HG02981 (cell line): Measurements from ENCODE around the gene HCFC1R1.
"Not testable (repeated sequence)": the region's sequence is repeated elsewhere in the genome, so short reads cannot be mapped to it uniquely, and the experiment has no call there.

Experiments
- ATAC-seq: cut with Tn5 transposase; IDR thresholded peaks from one replicate; pipeline ENCODE4 v1.9.1; 2021; ENCODE audit warnings: mild to moderate bottlenecking, moderate library complexity; ENCODE audit not compliant: unreplicated experiment

Gene HCFC1R1

DNA sequence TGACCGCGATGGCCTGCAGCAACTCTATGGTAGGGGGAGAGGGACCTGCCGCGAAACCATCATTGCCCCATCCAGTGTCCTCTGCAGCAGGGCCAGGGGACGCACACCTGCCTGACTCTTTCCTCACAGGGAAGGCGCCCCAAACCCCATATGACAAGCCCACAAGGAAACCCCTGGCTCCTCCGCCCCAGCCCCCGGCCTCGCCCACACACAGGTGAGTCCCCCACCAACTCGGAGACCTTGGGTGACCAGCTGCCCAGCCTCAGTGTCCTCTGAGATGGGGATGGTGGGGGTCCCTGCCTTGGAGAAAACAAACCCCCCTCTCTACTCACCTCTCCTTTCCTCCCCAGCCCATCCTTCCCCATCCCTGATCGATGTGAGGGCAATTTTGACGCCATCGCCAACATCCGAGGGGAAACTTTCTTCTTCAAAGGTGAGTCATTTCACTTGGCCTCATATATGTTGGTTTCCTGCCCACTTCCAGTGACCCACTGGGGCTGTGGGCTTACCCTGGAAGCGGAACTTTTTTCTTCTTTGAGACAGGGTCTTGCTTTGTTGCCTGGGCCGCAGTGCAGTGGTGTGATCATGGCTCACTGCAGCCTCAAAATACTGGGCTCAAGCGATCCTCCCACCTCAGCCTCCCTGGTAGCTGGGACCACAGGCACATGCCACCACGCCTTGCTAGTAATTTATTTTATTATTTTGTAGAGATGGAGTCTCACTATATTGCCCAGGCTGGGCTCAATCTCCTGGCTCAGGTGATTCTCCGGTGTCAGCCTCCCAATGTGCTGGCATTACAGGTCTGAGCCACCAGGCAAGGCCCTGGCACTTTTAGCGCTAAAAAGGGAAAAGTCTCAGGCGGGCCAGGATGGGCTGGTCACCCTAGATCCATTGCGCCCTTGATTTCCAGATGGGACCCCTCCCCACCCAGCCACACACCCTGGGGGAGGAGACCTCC lies 33.7 kb upstream of the HCFC1R1 start:
- no peak for ATAC-seq

GRCh38 chr16:3056336-3057180 lies 32.8 kb upstream of the HCFC1R1 start:
- ATAC-seq = no peak

DNA sequence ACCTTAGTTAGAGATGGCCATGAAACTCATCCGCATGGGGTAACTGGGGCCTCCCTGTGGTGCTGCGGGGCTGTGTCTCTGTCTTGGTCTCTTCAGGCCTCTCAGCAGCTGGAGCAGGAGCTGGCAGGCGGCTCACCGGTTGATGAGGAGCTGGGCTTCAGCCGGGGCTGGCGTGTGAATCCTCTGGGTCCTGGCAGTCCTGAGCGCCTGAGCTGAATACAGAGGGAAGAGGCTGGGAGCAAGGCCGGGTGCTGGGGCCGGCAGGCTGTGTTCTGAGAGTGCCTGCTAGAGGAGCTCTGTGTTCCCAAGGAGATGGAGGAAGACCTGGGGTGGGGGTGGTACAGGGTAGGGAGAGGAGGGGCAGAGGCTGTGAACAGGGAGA lies 32.0 kb upstream of the HCFC1R1 start:
- not testable (repeated sequence) for ATAC-seq

GRCh38 chr16:3054965-3055733 lies 31.4 kb upstream of the HCFC1R1 start:
- ATAC-seq = no peak

DNA sequence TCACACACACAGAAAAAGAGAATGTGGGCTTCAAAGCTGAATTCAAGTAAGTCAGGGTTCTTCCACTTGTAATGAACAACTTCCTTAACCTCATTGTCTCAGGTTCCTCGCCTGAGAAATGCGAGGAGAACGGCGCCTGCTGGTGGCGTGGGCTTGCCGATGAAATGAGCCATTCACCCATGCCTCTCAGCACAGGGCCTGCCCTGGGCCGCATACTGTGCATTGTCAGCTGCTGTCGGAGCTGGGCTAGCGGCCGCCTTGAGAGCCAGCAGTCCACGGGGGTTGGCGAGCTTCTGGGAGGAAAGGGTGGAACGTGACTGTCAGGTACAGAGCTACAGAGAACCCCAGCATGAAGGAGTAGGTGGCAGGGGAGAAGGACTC lies 29.6 kb upstream of the HCFC1R1 start:
- not testable (repeated sequence) for ATAC-seq

- not testable (repeated sequence) for ATAC-seq
Observed at GRCh38 chr16:3052571-3053329, 29.0 kb upstream of the HCFC1R1 start.

DNA sequence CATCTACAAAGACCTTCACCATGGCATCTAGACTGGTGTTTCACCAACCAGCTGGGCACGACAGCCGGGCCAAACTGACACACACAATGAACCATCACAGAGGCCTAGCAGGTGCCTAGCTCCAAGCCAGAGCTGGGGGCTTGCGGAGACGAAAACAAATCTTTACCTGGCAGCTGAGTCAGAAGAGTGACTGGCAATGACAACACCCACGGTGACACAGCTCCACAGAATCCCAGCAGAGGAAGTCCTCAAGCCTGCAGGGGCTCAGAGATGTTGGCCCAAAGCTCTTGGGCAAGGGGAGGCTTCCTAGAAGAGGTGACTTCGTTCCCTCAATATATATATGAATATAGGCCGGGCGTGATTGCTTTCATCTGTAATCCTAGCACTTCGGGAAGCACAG lies 27.8 kb upstream of the HCFC1R1 start:
- ATAC-seq = no peak

DNA sequence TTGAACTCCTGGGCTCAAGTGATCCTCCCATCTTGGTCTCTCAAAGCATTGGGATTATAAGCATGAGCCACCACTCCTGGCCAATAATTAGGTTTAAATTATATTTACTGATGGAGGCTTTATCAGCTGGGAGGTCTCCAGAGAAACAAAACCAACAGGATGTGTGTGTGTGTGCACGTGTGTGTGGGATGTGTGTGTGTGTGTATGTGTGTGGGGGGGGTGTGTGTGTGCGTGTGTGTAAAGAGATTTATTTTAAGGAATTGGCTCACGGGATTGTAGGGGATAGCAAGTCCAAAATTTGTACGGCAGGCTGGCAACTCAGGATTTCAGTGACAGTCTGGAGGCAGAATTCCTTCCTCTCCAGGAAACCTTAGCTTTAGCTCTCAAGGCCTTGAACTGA lies 27.3 kb upstream of the HCFC1R1 start:
- no peak for ATAC-seq

DNA sequence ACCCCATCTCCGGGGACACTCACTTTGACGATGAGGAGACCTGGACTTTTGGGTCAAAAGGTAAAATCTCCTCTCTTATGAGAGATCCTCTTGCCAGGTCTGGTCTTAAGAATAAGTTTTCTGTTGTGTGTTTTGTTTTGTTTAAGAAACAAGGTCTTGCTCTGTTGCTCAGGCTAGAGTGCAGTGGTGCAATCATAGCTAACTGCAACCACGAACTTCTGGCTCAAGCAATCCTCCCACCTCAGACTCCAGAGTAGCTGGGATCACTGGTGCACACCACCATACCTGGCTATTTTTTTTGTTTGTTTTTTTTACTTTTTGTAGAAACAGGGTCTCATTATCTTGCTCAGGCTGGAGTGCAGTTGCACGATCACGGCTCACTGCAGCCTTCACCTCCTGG lies 26.7 kb upstream of the HCFC1R1 start:
- ATAC-seq = no peak

DNA sequence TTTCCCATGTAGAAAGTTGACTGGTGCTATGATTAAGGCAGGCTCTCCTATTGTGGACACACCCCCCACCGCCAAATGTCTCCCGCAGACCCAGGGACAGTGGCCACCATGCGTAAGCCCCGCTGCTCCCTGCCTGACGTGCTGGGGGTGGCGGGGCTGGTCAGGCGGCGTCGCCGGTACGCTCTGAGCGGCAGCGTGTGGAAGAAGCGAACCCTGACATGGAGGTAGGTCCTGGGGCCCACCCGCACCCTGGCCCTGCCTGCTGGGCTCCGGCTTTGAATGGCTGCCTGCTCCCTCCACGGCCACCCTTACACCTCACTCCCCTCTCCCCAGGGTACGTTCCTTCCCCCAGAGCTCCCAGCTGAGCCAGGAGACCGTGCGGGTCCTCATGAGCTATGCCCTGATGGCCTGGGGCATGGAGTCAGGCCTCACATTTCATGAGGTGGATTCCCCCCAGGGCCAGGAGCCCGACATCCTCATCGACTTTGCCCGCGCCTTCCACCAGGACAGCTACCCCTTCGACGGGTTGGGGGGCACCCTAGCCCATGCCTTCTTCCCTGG lies 26.3 kb upstream of the HCFC1R1 start:
- no peak for ATAC-seq

DNA sequence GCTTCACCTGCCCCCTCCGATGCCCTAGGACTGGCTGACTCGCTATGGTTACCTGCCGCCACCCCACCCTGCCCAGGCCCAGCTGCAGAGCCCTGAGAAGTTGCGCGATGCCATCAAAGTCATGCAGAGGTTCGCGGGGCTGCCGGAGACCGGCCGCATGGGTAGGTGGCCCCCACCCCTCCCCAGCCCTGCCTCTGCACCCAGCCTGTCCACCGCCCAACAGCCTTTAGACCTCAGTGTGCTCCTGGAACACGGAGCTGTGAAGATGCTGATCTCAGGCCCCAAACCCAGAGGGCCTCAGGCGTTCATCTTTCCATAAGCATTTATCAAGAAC lies 23.6 kb upstream of the HCFC1R1 start:
- ATAC-seq = no peak

- ATAC-seq = no peak
Observed at GRCh38 chr16:3046641-3047386, 23.1 kb upstream of the HCFC1R1 start.

DNA sequence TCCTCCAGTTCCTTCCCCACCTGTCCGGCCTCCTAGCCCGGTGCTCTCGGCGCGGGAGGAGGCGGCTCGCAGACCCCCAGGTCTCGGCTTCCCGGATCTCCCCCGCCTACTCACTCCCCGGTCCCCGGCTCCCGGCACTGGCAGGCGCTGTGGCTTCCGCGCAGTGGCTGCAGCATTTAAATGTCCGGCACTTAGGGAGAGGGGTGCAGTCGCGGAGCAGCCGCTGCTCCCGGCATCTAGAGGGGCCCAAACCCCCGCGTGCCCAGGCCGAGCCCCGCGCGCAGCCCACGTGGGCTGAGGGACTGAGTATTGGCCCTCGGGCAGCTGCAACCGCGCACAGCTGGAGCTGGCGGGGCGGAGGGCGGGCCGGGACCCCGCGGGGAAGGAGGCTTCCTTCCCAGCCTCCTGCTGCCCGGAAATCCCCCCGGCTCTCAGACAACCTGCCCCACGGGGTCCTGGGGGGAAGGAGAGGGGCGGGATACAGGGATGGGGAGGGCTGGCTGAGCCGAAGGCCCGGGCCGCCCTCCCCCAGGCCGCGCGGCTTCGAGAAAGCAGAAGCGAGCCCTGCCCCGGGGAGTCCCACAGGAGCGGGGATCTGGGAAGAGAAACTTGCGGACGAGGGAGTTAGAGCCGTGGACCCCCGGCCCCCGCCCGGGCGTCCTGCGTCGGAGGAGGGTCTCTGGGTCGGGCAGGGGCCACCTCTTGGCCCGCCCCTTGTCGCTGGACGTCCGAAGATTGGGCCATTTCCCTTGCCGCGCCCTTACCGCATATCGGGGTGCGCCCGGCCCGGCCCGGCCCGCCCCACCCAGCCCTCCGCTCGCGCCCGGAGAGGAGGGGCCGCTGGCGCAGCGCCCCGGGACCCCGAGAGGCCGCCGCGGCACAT lies 22.3 kb upstream of the HCFC1R1 start, which contains the start of gene MMP25:
Gene MMP25, plus strand, starts transcription at position 804 of the 883 bp plus-strand sequence. CDS start 357 bp downstream, outside the sequence.
- no peak for ATAC-seq

GRCh38 chr16:3044708-3045107 lies 21.0 kb upstream of the HCFC1R1 start:
- ATAC-seq = no peak

DNA sequence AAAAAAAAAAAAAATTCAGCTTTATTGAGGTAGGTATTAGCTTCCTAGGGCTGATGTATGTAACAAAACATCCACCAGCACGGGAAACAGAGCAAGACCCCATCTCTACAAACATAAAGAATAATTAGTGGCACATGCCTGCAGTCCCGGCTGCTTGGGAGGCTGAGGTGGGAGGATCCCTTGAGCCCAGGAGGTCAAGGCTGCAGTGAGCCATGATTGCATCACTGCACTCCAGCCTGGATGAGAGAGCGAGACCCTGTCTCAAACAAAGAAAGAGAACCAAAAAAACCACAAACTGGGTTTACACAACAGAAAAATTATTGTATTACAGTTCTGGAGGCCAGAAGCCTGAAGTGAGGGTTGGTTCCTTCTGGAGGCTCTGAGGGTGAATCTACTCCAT lies 18.6 kb upstream of the HCFC1R1 start:
- no peak for ATAC-seq

DNA sequence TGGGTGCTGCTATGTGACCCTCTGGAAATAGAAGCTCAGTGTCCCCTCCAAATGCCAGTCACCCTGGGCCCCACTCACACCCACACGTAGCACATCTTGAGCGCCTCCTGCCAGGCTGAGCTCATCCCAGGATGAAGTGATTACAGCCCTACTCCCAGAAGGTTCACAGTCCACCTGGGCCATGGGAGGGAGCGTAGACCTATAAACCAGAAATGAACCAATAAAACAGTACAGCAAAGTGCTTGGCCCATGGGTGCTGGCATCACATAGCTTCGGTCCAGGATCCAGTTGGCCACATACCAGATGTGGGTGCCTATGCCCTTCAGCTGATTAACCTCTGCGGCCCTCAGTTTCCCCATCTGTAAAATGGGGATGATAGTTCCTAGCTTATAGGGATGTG lies 15.2 kb upstream of the HCFC1R1 start:
- no peak for ATAC-seq

DNA sequence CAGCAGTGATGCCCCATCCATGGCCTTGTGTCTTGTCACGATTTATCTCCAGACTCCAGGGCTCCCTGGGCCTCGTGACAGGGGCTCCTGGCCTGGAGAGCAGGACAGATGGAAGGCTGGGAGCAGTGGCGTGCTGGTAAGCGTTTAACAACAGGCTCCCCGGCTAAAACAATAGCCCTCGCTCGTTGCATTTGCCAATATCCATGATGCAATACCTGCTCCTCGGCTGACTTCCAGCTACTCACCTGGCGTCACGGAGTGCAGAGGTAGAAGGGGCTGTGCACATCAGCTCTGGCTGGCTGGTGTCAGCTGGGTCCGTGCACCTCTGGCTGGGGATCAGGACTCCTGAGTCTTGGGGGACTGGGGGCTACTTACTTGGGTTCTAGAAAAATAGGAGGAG lies 14.5 kb upstream of the HCFC1R1 start:
- no peak for ATAC-seq

DNA sequence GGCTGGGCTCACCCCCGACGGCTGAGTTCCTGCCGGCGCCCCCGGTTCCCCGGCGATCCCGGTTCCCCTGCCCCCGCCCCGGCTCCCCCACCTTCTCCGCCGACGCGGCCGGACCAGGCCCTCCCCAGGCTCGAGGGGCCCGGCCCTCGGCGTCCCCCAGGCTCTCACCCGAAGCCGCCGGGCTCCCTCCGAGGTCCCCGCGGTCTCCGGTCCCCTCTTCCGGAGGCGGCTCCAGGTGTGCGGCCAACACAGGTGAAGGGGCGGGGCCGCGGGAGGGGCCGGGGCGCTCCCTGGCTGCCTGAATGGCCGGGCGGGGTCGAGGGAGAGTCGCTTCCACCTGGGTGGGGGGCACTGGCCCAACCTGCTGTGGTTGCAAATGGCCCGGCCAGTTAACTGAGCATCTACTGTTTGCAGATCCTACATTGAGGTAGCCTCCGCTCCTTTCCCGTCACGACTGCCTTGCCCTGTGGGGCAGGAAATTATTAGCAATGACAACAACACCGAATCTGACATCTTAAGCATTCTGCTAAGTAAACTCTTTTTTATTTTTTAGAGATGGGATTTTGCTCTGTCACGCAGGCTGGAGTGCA lies 13.1 kb upstream of the HCFC1R1 start, which contains the start of gene BICDL2:
Gene BICDL2, minus strand, starts transcription at position 219 of the 590 bp plus-strand sequence. CDS start 1,448 bp downstream, outside the sequence.
- ATAC-seq = no peak
